GM18526 (cell line): Measurements from ENCODE around the gene ADGRG2.

Experiments used
- POLR2A ChIP-seq: IDR thresholded peaks from 3 replicates; pipeline ENCODE4 v1.6.1; 2011; ENCODE audit not compliant: insufficient read length; ENCODE audit errors: extremely low read depth

The ADGRG2 gene

GRCh38 chrX:18955676-18956075, 166.6 kb downstream of the ADGRG2 start:
- TF ChIP-seq POLR2A: no peak

GRCh38 chrX:18951032-18951431, 171.2 kb downstream of the ADGRG2 start:
- no peak for TF ChIP-seq POLR2A

DNA sequence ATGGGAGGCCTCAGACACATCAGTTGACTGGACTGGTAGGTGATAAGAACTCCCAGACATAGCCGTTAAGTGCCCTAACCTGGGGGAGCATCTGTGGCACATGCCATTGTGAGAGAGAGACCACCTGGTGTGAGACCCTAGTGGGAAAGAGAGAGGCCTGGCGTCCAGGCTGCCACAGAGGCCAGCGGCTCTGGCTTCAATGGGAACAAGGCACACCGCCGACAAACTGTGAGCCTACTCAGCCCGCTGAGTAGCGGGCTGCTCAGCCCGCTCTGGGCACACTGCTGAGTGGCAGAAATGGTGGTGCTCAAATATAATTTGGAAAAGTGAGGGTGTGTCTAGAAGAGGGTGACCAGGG, 172.3 kb downstream of the ADGRG2 start:
- no peak for TF ChIP-seq POLR2A

GRCh38 chrX:18949291-18949943, 172.9 kb downstream of the ADGRG2 start:
- TF ChIP-seq POLR2A: no peak

GRCh38 chrX:18946611-18947010, 175.7 kb downstream of the ADGRG2 start:
- TF ChIP-seq POLR2A: no peak

DNA sequence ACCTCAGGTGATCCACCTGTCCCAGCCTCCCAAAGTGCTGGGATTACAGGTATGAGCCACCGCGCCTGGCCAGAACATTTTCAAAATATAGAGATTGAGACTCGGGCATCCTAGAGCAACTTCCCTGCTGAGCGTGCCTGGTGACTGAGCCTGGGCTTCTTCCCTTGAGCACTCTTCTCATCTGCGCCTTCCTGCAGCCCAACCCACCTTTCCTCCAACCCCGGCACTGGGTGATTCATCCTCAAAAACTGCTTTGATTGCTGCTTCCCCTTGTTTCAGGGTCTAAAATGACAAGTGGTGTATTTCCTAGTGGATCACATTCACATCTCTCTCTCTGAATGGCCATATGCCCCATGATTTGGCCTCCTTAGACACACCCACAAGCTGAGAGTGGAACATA, 176.1 kb downstream of the ADGRG2 start:
- no peak for TF ChIP-seq POLR2A

DNA sequence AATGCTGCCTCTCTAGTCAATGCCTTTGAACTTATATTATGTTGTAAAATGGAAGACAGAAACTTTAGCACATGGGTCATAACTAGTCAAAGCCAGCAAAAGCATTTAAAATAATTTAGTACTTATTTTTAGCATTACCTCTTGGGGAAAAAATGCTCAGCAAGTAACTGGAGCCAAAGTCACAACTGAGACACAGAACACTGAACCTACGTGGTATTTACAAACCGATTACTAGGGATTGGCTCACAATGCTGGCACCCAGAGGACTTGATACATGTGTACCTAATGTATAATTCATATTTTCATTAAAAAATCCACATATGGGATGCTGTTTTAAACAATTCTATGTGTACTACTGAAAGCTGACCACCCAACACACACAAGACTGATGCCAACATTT, 176.8 kb downstream of the ADGRG2 start:
- no peak for TF ChIP-seq POLR2A

- no peak for TF ChIP-seq POLR2A
Measured at GRCh38 chrX:18944482-18944881, 177.8 kb downstream of the ADGRG2 start.

GRCh38 chrX:18941896-18942295, 180.4 kb downstream of the ADGRG2 start:
- no peak for TF ChIP-seq POLR2A
